Embryonic facial prominence (tissue), 1 donor: Measurements from ENCODE around the gene DIO3.
"Not testable (repeated sequence)": the region's sequence is repeated elsewhere in the genome, so short reads cannot be mapped to it uniquely, and the experiment has no call there.

Experiments
- DNase-seq: peaks from one replicate; pipeline ENCODE4 v3.0.0-alpha.2; 2016; ENCODE audit errors: extremely low spot score

DIO3 gene

GRCh38 chr14:101542391-101542790, 18.9 kb upstream of the DIO3 start:
- no peak for DNase-seq

GRCh38 chr14:101543814-101544213, 17.5 kb upstream of the DIO3 start:
- no peak for DNase-seq

- no peak for DNase-seq
These were observed 16.7 kb upstream of the DIO3 start for GRCh38 chr14:101544550-101544949.

- DNase-seq, result no peak
These were observed 14.6 kb upstream of the DIO3 start for GRCh38 chr14:101546706-101547105.

DNA sequence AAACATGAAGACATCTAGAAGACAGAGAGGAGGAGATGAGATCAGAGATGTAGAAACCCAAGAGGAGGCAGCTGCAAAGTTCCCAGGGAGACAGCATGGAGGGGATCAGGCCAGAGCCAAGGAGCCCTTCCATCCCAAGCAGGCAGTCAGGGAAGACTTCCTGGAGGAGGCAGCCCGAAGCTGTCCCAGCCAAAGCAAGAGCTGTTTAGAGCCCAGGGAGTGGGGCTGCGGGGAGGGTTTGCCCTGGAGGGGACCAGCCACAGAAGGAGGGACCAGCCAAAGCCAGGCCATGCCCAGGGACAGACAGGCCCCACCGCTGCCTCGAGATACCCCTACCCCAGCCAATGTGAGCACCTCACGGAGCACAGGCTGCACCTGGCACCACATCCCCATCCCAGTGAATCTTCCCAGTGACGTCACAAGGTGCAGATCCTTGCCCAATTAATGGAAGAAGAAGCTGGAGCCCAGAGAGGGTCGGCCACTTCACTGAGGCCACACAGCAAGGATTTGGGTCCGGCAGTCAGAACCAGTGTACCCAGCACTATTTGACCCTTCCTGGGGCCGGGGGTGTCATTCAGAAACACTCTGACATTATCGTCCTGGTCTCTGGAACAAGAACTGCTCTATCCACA, 14.1 kb upstream of the DIO3 start:
- DNase-seq, result no peak

- no peak for DNase-seq
These were observed 13.2 kb upstream of the DIO3 start for GRCh38 chr14:101547961-101548669.

GRCh38 chr14:101548710-101549109, 12.6 kb upstream of the DIO3 start:
- DNase-seq, result no peak

GRCh38 chr14:101549154-101549553, 12.1 kb upstream of the DIO3 start:
- DNase-seq, result no peak

DNA sequence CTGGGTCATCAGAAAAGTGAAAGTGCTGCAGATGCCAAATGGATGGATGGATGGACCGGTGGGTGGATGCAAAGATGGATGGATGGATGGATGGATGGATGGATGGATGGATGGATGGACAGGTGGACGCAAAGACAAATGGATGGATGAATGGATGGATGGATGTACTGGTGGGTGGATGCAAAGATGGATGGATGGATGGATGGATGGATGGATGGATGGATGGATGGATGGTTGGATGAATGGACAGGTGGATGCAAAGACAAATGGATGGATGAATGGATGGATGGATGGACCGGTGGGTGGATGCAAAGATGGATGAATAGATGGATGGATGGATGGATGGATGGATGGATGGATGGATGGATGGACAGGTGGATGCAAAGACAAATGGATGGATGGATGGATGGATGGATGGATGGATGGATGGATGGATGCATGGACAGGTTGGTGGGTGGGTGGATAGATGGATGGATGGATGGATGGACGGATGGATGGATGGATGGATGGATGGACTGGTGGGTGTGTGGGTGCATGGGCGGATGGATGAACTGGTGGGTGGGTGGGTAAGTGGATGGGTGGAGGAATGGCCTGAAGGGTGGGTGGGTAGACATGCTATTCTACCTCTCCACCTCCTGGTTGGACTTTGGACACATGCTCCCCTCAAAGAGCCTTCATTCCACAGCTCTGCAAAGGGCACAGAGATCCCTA, 10.9 kb upstream of the DIO3 start:
- not testable (repeated sequence) for DNase-seq

DNA sequence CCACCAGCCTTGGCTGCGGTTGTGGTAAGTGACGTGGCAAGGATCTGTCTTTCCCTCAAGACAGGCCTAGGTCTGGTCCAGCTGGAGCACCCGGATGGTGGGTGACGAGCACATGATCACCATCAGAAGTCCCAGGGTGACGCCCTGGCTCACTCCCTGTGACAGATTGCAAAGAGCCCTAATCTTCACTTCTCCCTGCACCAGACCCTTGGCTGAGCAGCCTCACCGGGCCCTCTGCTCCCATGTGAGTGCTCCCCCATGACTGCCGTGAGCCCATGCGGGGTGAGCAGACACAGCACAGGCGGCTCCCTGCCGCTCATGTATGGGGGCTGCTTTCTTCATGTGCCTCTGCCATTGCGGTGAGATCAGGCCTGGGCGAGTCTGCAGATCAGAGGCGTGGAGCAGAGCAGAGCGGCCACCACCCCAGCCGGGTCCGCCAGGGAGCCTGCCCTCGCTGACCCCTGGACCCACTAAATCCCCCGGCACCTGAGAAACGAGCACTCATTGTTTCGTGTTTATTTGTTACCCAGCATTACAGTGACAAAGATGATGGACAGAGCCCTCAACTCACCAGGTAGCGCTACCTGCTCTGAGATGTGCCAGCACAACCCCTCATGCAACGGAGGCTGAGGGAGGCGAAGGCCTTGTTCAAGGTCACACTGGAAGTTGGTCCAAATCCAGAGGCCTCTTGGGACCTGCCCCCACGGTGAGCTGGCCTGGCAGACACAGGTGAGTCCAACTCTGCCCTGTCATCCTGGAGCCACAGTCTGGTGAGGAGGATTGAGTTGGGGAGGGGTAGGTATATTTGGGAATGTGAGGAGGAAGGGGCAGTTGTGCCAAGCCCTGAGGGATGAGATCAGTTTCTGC, 9.3 kb upstream of the DIO3 start:
- DNase-seq, result no peak

DNA sequence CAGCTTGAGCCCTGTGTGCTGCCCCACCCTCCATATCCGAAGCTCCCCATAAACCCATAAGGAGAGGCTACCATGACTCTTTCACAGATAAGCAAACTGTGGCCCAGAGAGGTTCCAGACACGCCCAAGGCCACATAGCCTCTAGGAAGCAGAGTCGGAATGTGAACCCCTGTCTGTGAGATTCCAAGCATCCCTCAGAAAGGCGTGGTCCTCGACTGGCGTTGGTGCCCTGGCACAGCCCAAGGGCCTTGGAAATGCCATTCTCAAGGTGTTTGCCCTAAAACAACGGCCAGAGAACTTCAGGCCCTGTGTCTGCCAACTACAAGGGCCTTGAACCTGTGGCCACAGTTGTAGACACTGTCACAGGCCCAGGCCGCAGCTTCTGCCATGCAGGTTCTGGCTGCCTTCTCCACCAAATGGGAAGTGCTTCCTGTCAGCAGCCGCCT, 8.5 kb upstream of the DIO3 start:
- DNase-seq, result no peak

DNA sequence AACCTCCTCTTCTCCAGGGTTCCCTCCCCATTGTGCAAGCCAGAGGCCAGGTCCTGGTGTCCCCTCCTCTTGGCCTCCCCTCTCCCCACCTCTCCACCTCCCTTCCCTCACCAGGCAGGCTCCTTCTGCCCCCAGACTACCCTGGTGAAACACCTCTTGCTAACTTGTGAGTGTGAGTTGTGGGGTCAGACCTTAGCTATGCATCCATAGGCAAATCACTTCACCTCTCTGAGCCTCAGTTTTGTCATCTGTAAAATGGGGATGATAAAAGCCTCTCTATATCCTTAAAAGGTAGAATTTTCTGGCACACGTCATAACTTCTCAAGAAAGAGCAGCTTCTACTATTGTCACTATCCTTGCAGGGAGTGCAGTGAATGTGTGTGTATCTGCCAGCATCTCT, 7.9 kb upstream of the DIO3 start:
- no peak for DNase-seq

DNA sequence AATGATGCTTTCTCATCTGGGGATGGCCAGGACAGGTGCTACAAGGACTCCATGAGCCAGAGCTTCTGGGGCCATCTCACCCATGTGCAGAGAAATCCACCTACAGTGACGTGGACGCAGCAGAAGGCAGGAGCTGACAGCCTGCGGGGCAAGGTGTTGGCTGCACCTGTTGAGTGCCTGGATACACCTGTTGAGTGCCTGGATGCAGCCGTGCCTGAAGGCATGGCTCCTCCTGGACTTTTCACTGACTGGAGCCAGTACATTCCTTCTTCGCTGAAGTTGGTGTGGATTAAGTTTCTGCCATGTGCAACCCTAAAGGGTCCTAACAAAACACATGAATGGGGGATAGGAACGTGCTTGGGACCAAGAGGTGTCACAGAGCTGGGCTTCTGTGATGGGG, 7.4 kb upstream of the DIO3 start:
- no peak for DNase-seq

- no peak for DNase-seq
These were observed 6.2 kb upstream of the DIO3 start for GRCh38 chr14:101554991-101555668.

DNA sequence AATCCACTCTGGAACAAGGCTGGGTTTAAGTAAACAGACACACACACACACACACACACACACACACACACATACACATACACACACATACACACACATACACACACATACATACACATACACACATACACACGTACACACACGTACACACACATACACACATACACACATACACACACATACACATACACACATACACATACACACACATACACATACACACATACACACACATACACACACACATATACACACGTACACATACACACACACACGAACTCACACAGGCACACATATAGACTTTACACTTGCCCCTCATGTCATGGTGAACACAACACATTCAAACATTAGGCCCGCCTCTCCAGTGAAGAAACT, 5.6 kb upstream of the DIO3 start:
- not testable (repeated sequence) for DNase-seq

DNA sequence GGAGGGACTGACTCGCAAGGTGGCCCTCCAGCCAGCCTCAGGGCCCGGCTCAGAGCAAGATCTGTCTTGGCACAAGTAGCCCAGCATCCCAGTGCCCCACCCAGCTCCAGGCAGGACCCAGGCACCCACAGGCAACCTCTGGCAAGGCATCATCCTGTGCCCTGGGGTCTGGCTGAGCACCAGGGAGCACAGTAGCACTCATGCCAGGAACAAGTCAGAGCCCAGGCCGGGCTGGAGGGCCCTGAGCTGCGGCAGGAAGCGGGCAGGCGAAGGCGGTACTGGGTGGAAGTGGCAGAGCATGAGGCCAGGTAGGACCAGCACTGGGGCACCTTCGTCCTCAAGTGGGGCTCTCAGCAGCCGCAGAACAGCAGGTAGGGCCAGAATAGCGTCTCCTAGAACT, 5.2 kb upstream of the DIO3 start:
- no peak for DNase-seq

DNA sequence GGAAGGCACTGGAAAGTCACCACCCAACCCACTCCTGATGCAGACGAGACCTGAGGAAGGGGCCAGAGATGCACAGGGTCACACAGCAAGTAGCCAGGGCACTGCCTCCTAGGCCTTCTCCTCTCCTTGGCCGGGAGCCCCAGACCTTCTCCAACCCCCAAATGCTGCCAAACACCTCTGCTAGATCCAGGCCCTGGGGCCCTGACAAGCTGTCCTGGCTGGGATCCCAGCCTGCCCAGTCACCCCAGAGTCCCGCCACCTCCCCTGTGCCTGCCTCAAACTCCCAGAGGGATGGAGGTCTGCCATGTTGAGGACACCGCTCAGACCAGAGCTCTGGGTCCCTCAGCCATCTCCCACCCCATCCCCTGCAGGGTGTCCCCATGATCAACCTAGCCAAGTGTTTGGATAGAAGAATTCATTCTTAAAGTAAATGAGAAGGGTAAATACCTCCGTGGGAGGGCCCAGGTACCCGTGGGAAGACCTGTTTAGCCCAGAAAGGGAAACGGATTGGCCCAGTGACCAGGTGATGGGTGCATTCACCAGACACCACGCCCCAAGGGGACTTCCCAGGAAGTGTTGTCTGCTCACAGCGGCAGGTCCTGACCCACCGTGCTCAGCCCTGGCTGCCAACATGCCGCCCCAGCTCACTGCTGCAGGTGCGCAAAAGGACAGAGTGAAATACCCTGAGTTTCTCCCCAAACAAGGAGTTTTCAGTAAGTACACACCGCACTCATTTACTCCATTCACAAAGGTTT, 4.6 kb upstream of the DIO3 start:
- DNase-seq, result no peak

DNA sequence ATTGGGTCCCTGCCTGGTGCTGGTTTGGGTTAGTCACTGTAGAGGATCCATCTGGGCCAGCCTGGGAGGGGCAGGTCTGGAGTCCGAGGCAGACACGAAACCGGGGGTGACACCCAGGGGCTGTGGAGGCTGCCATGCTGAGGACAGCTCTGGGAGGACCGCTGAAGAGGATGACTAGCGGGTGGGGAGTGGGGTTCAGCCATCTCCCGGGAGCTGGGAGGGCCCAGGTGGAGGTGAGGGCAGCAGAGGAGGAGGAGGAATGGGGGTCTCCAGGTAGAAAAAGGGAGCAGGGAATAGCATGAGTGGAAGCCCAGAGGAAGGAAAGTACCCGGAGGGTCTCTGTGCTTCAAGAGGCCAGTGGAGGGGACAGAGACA, 4.0 kb upstream of the DIO3 start:
- DNase-seq, result no peak

- no peak for DNase-seq
These were observed 3.2 kb upstream of the DIO3 start for GRCh38 chr14:101557811-101558738.

DNA sequence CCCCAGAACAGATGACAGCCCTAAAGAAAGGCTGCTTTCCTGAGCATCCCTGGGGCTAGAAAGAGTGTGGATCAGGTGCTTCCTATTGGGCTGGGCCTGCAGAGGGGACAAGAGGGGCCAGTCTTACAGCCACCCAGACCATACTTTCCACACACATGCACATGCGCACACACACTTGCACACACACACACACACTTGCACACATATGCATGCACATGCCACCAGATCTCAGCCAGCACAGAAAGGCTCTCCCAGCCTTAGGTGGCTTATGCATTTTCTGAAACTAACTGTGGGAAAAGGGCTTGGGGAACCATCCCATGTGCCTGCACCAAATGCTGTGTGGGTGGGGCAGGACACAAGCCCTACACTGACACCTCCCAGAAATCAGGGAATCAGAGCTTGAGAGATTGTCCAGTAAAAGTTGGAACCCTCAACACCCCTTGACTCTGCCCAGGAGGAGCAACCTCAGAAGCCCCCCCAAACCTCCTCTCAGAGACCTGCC, 2.5 kb upstream of the DIO3 start:
- no peak for DNase-seq
